Brain microvascular endothelial cell (primary cell): Measurements from ENCODE around the gene FAM81A.

Experiments used
- DNase-seq: peaks from one replicate; pipeline ENCODE4 v3.0.0-alpha.2; 2020
- H3K27ac ChIP-seq: fragments of 250-450 bp; sonication (Bioruptor Pico); 2 replicates; pipeline ENCODE4 v1.5.1; 2020; ENCODE audit warnings: mild to moderate bottlenecking, moderate library complexity
- H3K27me3 ChIP-seq: fragments of 250-450 bp; sonication (Bioruptor Pico); replicated peaks from 2 replicates; pipeline ENCODE4 v1.5.1; 2020; ENCODE audit warnings: mild to moderate bottlenecking
- H3K36me3 ChIP-seq: fragments of 250-450 bp; sonication (Bioruptor Pico); replicated peaks from 2 replicates; pipeline ENCODE4 v1.5.1; 2020; ENCODE audit warnings: mild to moderate bottlenecking
- H3K4me3 ChIP-seq: 2 replicates; pipeline ENCODE4 v1.5.1; 2011; ENCODE audit warnings: low read depth, mild to moderate bottlenecking, control low read depth, low read length, moderate library complexity
- in situ Hi-C: cut with HindIII; loops from 2 replicates; pipeline ENCODE4 v1.10.0; 2017; ENCODE audit warnings: low sequenced_read_pairs, low pct_ligation_motif_present
- TF ChIP-seq, protein P1 (sequence below): IDR thresholded peaks from 2 replicates; pipeline ENCODE4 v1.5.1; 2011; ENCODE audit warnings: low read depth, mild to moderate bottlenecking, moderate library complexity, low read length, control low read depth, inconsistent platforms; ENCODE audit errors: missing control alignments

The FAM81A gene

DNA sequence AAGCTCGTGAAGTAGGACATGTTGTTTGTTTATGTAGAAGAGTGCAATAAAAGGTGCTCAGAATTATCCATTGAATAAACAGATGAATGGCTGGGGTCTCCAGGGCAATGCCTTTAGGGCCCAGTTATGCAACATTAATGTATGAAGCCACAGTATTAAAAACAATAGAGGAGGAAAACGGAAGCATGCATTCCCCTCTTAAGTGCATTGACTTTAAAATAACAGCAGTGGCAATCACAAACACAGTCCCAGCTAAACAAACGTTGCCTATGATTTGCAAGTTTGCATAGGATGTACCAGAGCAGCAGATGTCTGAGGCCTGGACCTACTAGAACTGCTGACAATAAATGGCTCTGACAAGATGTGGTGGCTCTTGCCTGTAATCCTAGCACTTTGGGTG is 113.0 kb downstream of the FAM81A start:
- in situ Hi-C loops: no loop called here
- Histone ChIP-seq H3K27ac (no peak overlapping the region), H3K4me3 (no peak overlapping the region), H3K36me3 (no peaks in the 10 kb centered on the region), H3K27me3 (no peaks in the 10 kb centered on the region)
- DNase-seq: no peak
- TF ChIP-seq, protein P1, sequence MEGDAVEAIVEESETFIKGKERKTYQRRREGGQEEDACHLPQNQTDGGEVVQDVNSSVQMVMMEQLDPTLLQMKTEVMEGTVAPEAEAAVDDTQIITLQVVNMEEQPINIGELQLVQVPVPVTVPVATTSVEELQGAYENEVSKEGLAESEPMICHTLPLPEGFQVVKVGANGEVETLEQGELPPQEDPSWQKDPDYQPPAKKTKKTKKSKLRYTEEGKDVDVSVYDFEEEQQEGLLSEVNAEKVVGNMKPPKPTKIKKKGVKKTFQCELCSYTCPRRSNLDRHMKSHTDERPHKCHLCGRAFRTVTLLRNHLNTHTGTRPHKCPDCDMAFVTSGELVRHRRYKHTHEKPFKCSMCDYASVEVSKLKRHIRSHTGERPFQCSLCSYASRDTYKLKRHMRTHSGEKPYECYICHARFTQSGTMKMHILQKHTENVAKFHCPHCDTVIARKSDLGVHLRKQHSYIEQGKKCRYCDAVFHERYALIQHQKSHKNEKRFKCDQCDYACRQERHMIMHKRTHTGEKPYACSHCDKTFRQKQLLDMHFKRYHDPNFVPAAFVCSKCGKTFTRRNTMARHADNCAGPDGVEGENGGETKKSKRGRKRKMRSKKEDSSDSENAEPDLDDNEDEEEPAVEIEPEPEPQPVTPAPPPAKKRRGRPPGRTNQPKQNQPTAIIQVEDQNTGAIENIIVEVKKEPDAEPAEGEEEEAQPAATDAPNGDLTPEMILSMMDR: no peak

DNA sequence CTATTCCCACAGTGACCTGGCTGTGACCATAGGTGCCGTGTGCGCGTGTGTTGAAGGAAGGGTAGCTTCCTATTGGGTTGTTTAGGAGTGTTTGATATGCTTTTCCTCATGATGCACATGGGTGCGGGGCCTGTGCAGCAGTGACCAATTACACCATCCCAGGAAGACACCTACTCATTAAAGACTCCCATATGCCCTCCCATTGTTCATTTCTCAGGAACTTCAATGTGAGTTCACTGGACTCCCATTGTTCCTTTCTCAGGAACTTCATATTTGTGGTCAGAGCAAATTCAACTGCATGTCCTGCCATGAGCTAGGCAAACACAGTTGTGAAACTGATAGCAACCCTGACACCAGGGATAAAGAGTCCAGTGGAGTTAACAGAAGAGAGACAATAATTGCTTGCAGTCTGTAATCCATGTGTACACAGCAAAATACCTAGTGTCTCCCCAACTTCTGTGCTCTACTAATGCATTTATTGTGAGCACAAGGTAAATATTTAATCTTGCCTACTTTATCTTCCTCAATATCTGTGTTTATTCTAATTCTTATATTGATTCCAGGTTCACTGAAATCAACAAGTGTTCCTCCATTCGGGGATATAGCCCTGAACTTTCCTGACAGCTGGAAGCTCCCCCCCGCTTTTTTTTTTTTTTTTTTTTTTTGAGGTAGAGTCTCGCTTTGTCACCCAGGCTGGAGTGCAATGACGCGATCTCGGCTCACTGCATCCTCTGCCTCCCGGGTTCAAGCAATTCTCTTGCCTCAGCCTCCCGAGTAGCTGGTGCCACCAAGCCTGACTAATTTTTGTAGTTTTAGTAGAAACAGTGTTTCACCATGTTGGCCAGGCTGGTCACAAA is 116.1 kb downstream of the FAM81A start:
- Histone ChIP-seq H3K27me3 (no peaks in the 10 kb centered on the region), H3K4me3 (no peak overlapping the region), H3K27ac (no peak overlapping the region), H3K36me3 (no peaks in the 10 kb centered on the region)
- TF ChIP-seq, protein P1: no peak
- peak; percentile 74 for DNase-seq
- in situ Hi-C loops: no loop called here

DNA sequence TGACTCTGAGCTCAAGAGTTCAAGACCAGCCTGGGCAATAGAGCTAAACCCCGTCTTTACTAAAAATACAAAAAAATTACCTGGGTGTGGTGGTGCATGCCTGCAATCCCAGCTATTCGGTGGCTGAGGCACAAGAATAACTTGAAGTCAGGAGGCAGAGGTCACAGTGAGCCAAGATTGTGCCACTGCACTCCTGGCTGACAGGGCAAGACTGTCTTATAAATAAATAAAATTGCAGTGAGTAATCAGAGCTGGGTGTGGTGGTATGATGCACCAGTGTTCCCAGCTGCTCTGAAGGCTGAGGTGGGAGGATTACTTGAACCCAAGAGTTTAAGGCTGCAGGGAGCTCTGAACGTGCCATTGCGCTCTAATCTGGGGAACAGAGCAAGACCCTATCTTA is 117.7 kb downstream of the FAM81A start:
- in situ Hi-C loops: no loop called here
- H3K27ac ChIP-seq: no peak overlapping the region

DNA sequence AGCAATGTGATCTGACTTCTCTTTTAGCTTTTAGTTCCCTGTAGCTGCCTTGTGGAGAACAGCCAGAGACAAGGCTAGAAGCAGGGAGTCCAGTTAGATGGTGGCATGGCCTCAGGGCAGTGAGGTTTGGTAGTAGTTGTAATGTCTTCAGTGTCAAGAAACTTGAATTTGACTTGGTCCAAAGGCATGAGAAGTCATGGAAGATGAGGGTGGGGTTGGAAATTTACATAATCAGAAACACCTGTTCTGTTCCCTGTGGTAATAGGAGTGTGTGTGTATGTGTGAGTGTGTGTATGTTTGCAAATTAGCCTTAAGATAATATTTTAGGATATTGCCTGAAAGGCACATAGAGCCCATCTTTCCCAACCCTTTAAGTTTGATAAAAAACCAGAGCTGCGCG is 118.4 kb downstream of the FAM81A start:
- Histone ChIP-seq H3K4me3 (no peak overlapping the region), H3K27me3 (no peaks in the 10 kb centered on the region), H3K27ac (no peak overlapping the region), H3K36me3 (no peaks in the 10 kb centered on the region)
- DNase-seq: no peak
- TF ChIP-seq, protein P1: no peak
- in situ Hi-C loops: no loop called here

More for the DNA sequence above, 117.7 kb downstream of the FAM81A start:
- peak; percentile 4 for DNase-seq
- Histone ChIP-seq H3K36me3 (no peaks in the 10 kb centered on the region), H3K27me3 (no peaks in the 10 kb centered on the region), H3K4me3 (no peak overlapping the region)
- TF ChIP-seq, protein P1: no peak

DNA sequence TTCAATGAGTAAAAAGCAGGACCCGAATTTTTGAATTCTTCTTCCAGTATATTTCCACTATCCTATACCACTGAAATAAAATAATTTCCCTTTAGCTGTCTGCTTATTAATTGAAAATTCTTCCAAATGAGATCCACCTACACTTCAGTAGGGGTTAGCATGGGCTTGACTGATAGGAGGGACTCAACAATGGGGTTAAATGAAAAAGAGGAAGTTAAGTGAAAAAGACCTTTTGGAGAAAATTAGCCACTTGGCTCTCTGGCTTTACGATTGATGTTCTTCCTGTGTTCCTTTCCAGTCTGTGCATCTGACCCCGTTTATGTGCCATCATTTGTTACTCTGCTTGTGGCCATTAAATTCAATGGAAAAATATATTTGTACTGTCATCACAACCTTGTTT is 119.6 kb downstream of the FAM81A start:
- in situ Hi-C loops: no loop called here
- DNase-seq: no peak
- Histone ChIP-seq H3K4me3 (no peak overlapping the region), H3K27ac (no peak overlapping the region), H3K27me3 (no peaks in the 10 kb centered on the region), H3K36me3 (no peaks in the 10 kb centered on the region)
- TF ChIP-seq, protein P1: no peak

DNA sequence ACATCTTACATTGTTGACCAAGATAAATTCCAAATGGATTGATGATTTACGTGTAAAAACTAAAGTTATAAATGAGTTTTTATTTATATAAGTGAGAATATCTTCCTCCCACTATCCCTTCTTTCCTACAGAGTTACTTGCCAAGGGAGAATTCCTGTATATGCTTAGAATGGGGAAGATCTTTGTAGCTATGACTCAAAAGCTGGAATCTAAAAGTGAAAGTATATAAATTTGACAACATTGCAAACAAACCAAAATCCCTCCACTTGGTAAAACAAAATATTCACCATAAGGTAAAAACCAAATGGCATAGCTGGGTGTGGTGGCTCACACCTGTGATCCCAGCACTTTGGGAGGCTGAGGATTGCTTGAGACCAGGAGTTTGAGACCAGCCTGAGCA is 120.9 kb downstream of the FAM81A start:
- Histone ChIP-seq H3K4me3 (no peak overlapping the region), H3K27ac (no peak overlapping the region), H3K27me3 (no peaks in the 10 kb centered on the region), H3K36me3 (no peaks in the 10 kb centered on the region)
- TF ChIP-seq, protein P1: no peak
- in situ Hi-C loops: no loop called here
- DNase-seq: no peak
